Suprapubic skin (tissue), 4 donors: ENCODE measurements around the gene LGR4.

ENCODE experiments used
- CTCF ChIP-seq, 2 donors: fragments of 200-600 bp in 1 of 2; fragments of 450-650 bp in 1 of 2; sonication (generic) in 1 of 2; IDR thresholded peaks; one replicate each; pipeline ENCODE4 v1.5.1; 2016 to 2019; ENCODE audit warnings: antibody characterized with exemption in 2 of 2, mild to moderate bottlenecking in 1 of 2, moderate library complexity in 1 of 2
- EP300 ChIP-seq: sonication (generic); formaldehyde crosslinking; IDR thresholded peaks from one replicate; pipeline ENCODE4 v1.6.1; 2017; ENCODE audit warnings: antibody characterized with exemption
- POLR2A ChIP-seq, 2 donors: fragments of 450-650 bp; IDR thresholded peaks; one replicate each; pipeline ENCODE4 v1.6.1; 2017; ENCODE audit warnings: antibody characterized with exemption in 2 of 2, mild to moderate bottlenecking in 2 of 2, moderate library complexity in 2 of 2
- POLR2AphosphoS5 ChIP-seq, 3 donors: sonication (generic); formaldehyde crosslinking; IDR thresholded peaks; one replicate each; pipeline ENCODE4 v1.6.1; 2017; ENCODE audit warnings: antibody characterized with exemption in 3 of 3

- TF ChIP-seq CTCF (IDR thresholded peaks at IDR 0.05) (no peak), EP300 (no peak), POLR2A (IDR thresholded peaks at IDR 0.05) (no peak), POLR2AphosphoS5 (IDR thresholded peaks at IDR 0.05) (no peak)
Observed at GRCh38 chr11:27425814-27426213, 46.8 kb downstream of the LGR4 start.
